GM18502 (cell line): ENCODE data around the gene FN3KRP.

Source experiments
- ATAC-seq: cut with Tn5 transposase; IDR thresholded peaks from one replicate; pipeline ENCODE4 v1.9.1; 2021; ENCODE audit warnings: mild to moderate bottlenecking; ENCODE audit not compliant: unreplicated experiment, poor library complexity

FN3KRP gene

DNA sequence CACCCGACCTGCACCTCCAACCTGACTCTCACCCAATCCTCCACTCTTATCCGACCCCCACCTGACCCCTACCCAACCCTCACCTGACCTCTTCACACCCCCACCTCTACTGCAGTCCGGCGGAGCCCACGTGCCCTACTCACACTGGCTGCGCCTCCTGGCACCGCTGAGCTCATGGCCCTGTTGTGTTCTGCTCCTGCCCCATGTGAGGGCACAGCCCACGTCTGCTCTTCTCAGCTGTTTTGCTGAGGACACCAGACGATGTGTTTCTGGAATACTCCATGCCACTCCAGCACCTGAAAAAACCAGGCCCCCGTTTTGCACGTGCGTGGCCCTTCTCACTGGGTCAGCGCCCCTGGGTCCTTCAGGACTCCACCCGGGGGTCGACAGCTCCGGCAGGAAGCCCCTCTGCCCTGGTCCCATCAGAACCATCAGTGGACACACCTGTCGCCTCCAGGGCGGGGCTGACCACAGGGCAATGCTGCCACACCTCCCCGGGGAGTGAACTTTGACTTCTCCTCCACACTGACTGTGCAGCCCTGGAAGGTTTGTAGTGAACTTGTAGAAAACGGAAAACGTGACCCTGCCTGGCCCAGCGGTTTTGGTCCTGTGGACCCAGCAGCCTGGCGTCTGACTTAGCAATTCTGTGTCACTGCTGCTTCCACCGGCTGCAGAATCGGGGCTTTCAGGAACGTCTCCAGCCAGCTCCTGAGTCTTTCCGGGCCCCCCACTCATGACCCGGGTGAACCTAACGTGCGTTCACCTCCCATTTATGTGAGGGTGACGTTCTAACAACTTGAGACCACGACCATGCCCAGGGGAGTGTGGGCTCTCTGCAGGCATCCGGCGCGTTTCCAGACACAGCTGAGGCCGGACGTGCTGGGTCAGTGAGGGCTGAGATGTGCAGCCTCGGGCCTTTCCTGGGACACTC lies 12.3 kb upstream of the FN3KRP start:
- no peak for ATAC-seq

DNA sequence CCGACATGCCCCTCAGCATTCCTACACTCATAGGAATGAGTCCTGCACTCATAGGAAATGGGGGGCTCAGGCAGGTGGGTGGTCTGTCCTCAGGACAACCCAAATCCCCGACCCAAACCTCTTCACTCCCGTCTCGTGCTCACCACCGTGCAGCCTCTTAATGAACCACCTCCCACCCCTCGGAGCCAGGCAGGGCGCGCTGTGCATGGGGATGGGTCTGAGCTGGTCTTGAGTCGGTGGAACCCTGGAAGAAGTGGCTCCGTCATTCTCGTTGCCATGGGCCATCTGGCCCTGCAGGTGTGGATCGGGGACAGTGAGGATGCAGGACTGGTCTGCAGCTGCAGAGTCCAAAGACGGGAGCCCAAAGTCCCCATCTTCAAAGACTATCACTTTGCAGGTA lies 11.6 kb upstream of the FN3KRP start:
- no peak for ATAC-seq

DNA sequence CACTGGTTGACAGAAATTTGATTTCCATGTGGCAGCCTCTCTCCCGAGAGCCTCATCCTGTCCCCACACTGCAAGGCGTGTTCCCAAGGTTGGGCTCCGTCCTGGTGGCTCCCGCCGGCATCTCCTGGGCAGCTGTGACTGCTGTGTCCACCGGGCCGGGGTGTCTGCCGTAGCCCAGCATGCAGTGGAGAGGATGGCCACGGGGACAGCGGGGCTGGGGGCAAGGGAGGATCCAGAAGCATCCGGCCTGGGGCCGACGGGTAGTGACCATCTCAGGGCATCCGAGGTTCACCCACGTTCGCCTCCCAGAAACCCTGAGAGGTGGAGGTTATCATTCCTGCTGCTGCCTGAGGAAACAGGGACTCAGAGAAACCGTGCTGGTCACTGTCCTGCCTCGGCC lies 10.8 kb upstream of the FN3KRP start:
- no peak for ATAC-seq

DNA sequence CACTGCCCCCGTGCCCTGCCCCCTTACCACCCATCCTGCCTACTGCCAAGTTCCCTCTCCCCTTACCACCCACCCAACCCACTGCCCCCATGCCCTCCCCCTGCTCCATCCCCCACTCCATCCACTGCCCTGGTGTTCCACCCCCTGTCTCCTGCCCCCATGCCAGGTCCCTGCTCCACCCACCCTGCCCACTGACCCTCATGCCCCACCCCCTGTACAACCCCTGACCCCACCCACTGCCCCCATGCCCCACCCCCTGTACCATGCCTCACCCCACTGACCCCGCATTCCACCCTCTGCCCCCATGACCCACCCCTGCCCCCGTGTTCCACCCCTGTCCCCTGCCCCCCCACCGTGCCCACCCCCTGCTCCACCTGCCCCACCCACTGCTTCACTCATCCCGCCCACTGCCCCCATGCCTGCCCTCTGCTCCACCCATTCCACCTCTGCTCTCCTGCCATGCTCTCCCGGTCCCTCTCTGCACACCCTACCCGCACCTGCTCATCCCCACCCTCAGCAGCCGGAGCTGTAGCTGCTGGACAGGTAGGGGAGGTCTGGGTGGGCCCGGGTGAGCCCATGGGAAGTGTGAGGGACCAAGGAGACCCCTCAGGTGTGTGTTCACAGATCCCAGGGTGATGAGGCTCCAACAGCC lies 7.4 kb upstream of the FN3KRP start:
- ATAC-seq: no peak

DNA sequence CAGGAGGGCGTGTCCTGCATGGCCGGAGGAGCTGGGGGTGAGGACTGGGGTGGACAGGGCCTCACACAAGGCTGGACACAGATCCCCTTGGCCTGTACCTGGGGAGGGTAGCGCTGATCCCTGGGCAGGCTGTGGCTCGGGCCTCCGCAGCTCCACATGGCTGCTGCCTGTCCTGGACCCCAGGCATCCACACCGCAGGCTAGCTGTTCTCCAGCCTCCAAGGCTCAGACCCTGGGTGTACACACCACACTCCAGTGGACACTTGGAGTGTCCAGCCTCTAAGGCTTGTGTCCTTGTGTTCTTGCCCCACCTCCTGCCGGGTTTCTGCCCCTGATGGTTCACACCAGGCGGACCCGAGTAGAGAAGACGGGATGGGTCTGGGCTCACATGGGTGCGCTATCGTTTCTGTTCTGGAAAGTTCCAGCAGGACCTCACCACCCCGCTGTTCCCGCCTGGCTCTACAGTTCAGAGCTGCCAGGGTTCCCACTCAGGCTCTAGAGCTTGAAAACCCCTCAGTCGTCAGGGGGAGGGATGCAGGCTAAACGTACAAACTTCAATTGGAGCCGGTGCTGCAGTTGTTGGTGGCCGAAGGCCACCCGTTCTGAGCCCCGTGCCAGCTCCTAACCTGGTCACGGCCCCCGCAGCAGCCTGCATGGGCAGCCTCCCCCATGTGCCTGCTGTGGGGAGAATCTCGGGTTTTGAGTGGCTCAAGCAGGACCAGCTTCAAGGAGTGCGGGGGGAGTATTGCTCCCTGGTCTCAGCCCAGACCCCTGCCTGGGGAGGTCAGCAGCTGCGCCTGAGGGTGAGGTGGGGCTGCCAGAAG lies 6.6 kb upstream of the FN3KRP start:
- no peak for ATAC-seq

DNA sequence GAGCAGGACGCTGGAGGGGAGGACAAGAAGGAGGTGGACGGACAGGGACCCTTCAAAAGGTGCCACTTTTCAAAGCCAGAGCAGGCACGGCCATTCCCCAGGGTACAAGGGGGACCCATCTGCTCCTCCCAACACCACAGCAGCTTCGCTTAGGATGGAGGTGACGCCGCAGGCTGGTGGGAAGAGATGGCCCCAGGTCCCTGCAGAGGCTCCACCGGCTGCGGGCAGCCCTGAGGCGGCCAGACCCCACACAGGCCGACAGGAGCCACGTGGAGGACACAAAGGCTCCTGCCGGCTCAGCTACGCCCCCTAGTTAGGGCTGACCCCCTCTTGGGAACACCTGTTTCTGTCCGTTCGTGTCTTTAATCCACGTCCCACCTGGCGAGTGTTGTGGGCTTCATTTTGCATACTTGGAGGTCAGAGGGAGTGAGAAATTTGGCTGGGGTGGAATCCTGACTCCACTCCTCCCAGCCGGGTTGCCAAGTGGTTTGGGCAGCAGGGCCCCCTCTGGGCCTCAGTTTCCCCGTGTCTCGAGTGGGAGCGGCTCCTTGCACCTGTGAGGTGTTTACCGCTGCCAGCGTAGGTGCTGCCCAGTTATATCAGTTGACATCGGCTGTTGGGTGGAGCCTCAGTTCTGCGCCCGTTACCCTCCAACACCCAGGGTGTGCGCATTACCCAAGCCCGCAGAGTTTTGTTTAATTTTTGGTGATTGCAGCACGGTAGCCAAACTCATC lies 5.8 kb upstream of the FN3KRP start:
- no peak for ATAC-seq

DNA sequence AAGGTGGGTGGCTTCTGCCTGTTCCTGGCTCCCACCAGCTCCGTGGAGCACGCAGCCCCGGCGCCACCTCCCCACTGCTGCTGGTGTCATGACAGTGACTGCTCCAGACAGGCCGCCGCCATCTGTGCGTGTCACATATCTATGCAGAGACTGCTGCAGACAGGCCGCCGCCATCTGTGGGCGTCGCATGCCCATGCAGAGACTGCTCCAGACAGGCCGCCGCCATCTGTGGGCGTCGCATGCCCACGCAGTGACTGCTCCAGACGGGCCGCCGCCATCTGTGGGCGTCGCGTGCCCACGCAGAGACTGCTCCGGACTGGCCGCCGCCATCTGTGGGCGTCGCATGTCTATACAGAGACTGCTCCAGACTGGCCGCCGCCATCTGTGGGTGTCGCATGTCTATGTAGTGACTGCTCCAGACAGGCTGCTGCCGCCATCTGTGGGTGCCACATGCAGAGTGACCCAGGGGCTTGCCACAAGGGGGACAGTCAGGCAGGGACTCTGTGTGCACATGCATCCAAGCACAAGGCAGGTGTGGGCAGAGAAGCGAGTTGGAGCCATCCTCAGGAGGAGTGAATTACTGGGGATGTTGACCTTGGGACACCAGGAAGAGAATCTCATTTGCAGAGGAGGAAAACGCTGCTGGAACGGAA lies 3.3 kb upstream of the FN3KRP start:
- no peak for ATAC-seq

DNA sequence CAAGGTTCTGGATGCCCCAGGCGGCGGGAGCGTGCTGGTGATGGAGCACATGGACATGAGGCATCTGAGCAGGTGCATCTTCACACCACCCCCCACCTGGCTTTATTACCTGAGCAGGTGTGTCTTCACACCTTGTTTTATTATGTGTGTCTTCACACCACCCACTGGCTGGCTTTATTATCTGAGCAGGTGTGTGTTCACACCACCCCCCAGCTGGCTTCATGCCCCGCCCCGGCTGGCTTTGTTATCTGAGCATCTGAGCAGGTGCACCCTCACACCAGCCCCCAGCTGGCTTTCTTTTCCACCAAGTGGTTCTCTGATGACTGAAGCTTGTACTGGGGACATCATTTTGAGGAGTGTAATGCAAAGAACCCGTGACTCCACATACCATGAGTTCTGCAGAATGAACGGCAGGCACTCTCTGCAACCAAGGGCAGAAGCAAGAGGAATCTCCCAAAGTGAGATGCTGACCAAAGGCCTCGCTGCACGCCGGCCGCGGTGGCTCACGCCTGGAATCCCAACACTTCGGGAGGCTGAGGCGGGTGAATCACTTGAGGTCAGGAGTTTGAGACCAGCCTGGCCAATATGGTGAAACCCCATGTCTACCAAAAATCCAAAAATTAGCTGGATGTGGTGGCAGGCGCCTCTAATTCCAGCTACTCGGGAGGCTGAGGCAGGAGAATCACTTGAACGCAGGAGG lies 2.6 kb downstream of the FN3KRP start:
- no peak for ATAC-seq

DNA sequence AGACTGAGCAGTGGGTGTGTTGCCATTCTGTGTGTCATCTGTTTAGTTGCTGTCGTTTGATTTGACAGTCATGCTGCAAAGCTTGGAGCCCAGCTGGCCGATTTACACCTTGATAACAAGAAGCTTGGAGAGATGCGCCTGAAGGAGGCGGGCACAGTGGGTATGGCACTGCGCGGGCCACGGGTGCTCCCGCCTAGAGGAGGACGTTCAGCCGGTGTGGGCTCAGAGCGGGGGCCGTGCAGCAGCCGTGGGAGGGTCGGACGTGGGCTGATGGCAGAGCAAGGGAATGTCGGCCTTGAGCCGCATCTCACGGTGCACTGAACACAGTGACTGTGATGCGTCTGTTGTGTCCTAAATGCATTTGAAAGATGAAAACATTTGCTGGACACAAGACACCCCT lies 3.7 kb downstream of the FN3KRP start:
- ATAC-seq: no peak

DNA sequence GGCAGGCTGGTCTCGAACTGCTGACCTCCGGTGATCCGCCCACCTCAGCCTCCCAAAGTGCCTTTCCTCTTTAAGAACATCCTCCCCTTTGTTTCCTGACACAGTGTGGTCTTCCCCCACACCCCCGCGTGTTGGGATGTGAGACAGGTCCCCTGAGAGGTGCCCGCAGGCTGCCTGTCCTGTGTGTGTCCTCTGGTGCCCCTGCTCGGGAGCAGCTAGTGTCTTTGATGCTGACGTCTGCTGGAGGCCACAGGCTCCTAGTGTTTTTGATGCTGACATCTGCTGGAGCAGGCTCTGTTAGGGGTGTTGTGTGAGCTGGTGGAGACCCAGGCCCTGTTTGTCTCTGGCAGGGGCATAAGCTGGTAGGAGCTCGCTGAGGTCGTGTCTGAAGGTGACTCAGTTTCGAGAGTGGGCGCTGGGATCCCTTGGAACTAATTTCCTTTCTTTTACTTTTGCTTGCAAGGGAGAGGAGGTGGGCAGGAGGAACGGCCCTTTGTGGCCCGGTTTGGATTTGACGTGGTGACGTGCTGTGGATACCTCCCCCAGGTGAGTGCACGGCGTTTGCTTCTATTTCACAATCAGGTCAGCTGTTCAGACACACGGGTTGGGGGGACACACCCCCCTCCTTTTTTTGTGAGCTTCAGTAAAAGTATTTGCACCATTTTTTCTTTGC lies 6.0 kb downstream of the FN3KRP start:
- no peak for ATAC-seq

DNA sequence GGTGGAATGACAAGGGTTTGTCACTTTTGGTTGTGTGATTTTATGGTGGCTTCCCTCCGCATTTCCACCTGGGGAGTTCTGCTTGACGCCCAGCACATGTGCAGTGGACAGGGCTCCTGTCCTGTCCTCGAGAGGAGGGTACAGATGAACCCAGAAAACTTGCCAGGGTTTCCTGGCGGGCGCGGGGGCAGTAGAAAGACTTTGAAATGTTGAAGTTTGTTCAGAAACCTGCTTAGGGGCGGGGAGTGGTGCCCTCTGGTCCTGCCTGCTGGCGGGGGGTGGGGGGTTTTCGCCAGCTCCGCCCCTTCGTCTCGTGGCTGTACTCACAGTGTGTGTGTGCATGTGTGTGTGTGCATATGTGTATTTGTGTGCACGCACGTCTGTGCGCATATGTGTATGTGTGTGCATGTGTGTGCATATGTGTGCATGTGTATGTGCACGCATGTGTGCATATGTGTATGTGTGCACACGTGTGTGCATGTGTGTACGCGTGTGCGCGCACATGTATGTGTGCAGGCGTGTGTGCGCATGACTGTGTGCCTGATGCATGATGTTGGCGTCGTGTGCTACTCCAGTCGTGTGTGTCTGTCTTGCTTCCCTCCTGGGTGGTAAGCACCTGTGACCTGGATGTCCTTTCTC lies 6.8 kb downstream of the FN3KRP start:
- no peak for ATAC-seq

DNA sequence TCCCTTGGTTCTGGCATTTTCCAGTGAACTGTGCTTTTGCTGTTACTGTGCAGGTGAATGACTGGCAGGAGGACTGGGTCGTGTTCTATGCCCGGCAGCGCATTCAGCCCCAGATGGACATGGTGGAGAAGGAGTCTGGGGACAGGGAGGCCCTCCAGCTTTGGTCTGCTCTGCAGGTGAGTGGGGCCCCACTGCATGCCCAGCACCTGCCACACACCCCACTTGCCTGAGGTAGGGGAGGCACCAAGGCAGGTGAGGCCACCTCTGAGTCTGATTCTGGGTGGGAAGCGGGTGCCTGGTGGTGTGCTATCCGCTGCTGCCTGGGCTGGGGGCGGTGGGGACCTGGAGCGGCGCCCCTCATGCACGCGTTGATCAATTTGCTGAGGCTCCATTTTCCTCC lies 9.9 kb downstream of the FN3KRP start:
- ATAC-seq: no peak

DNA sequence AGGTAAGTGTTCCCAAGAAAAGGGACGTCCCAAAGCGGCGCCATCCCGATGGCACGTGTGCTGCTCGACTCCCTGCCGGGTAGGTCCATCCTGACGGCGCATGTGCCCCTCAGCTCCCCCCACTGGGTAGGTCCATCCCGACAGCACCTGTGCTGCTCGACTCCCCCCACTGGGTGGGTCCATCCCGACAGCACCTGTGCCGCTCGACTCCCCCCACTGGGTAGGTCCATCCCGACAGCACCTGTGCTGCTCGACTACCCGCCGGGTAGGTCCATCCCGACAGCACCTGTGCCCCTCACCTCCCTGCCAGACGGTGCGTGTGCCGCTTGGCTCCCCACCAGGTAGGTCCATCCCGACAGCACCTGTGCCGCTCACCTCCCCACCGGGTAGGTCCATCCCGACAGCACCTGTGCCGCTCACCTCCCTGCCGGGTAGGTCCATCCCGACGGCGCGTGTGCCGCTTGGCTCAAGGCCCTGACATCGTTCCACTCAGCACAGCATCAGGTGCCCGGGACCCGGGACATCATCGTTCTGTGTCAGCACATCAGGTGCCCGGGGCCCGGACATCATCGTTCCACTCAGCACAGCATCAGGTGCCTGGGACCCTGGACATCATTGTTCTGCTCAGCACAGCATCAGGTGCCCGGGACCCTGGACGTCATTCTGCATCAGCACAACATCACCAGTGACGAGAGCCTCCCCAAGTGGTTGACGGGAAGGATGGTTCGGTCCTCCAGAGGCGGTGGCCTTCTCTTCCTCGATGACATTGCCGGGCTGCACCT lies 13.2 kb downstream of the FN3KRP start:
- no peak for ATAC-seq

DNA sequence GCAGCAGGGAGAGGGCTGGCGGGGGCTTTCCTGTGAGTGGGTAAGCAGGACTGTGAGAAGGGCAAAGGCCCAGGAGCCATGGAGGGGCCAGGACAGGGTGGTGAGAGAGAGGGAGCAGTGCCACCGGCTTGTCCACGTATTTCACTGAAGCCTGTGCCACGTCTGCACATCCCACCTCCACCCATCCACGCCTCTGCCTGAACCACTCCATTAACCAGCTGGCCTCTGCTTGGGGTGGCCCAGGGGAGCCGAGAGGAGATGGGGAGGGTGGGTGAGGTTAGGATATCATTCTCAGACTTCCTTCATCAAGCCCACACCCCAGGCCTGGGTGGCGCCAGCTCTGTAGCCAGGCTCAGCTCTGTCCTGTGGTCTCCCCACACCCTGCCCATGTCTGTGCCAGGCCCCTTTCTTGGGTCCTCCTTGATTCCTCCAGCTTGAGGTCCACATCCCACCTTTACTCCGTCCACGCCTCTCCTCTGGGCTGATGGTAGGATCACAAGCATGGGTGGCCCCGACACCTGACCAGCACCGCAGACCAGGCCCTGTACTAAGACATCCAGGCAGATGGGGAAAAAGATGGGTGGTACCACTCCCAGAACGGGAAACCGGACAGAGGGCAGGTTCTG lies 15.7 kb downstream of the FN3KRP start:
- ATAC-seq: no peak

DNA sequence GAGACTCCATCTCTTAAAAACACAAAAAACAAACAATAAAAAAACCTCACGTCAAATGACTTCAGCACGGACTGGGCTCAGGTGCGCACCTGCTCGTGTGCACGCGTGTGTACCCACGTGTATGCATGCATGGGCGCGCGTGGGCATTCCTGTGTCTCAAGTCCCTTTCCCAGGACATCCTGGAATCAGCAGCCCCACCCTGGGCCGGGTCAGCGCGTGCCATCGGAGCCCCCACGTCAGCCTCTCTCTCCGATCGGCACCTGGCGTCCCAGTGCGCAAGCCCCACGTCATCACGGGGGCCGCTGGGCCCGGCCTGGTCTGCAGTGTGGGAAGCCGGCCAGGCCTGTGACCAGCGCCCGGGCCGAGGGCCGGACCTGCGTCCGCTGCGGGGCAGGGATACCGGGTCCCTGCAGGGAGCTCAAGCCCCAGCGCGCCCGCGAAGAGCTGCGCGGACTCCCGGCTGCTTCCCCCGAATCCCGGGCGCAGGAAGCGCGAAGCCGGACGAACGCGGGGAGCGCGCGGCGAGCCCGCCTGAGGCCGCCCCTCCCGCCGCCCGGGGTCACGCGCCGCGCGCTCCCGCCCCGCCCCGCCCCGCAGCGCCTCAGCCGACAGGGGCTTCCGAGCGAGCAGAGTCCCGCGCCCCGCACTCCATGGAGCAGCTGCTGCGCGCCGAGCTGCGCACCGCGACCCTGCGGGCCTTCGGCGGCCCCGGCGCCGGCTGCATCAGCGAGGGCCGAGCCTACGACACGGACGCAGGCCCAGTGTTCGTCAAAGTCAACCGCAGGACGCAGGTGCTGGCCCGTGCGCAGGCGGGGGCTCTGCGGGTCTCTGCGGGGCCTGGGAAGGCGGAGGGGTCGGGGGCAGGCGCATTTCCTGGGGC lies 18.7 kb downstream of the FN3KRP start, which contains the start of gene FN3K:
TSS of gene FN3K (plus strand) at position 629 of the 880 bp plus-strand sequence. CDS start at position 651, 22 bp downstream.
- no peak for ATAC-seq
